Upper lobe of left lung (tissue), 4 donors: Measurements from ENCODE around the gene NRXN3.

Source experiments
- POLR2A ChIP-seq, 4 donors: fragments of 450-650 bp; IDR thresholded peaks; one replicate each; pipeline ENCODE4 v1.5.1; 2016 to 2017; ENCODE audit warnings: antibody characterized with exemption in 4 of 4, mild to moderate bottlenecking in 2 of 4
- TF ChIP-seq, protein P1 (sequence below), 6 experiments: fragments of 450-650 bp in 4 of 6; fragments of 200-600 bp in 2 of 6; sonication (generic) in 2 of 6; IDR thresholded peaks; one replicate each; pipeline ENCODE4 v1.5.1; 2016 to 2019; ENCODE audit warnings: antibody characterized with exemption in 6 of 6

DNA sequence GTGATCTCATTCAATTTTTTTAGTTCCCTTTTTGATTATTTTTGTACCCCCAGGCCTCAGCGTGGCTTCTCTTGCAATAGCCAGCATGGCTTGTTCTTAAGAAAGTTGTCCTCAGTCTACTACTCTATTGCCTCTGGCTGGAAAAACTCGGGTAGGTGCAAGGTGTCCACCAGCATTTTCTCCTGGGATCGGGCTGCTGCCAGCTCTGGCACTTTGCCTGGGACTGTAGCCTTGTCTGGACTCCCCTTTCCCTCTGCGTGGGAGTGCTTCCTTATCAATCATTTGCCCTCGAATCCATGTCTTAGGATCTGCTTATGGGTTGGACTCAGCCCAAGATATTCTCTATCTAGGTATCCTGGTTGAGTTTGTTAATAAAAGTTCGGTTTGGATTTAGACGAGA lies 1267.8 kb downstream of the NRXN3 start:
- no peak for TF ChIP-seq POLR2A (IDR thresholded peaks at IDR 0.05)
- TF ChIP-seq, protein P1, sequence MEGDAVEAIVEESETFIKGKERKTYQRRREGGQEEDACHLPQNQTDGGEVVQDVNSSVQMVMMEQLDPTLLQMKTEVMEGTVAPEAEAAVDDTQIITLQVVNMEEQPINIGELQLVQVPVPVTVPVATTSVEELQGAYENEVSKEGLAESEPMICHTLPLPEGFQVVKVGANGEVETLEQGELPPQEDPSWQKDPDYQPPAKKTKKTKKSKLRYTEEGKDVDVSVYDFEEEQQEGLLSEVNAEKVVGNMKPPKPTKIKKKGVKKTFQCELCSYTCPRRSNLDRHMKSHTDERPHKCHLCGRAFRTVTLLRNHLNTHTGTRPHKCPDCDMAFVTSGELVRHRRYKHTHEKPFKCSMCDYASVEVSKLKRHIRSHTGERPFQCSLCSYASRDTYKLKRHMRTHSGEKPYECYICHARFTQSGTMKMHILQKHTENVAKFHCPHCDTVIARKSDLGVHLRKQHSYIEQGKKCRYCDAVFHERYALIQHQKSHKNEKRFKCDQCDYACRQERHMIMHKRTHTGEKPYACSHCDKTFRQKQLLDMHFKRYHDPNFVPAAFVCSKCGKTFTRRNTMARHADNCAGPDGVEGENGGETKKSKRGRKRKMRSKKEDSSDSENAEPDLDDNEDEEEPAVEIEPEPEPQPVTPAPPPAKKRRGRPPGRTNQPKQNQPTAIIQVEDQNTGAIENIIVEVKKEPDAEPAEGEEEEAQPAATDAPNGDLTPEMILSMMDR (IDR thresholded peaks at IDR 0.05), result no peak
